Left cardiac atrium (tissue), 4 donors: Measurements from ENCODE around the gene IGSF10. TPM values are rescaled to one million over a fixed set of nuclear protein-coding genes. Genes with fewer than 3 reads are reported as not detected.
A peak's percentile ranks its signal among the peaks of the same experiment; 100 is the strongest.
"Not testable (repeated sequence)": the region's sequence is repeated elsewhere in the genome, so short reads cannot be mapped to it uniquely, and the experiment has no call there.

Experiments used
- ATAC-seq, 2 donors: fragments of 200-7000 bp; cut with Tn5 transposase; one replicate each; pipeline ENCODE4 v1.9.1; 2020; ENCODE audit warnings: mild to moderate bottlenecking in 2 of 2, moderate library complexity in 2 of 2
- DNase-seq: peaks from one replicate; pipeline ENCODE4 v3.0.0-alpha.2; 2020
- intact Hi-C, 2 donors: fragments of 100-400 bp; cut with DNase I; formaldehyde crosslinking; loops; one replicate each; pipeline versions ENCODE4 v1.14.1 to v1.15.1; 2022 to 2023
- long read RNA-seq: library from polyadenylated mRNA; unstranded; transcript quantifications from one replicate; pipeline ENCODE4 v2.0.0, GENCODE V29; 2021
- total RNA-seq, 2 donors: library from RNA; stranded (reverse); fragmentation: NEBNext Ultra II Directional; extraction: Animal tissue kit (Norgen Biotek cat#: 25700); gene quantifications; one replicate each; pipeline ENCODE4 v1.2.1, GENCODE V29; 2021
- donor health status: DM: no; HTN: yes; CAD: no.
- donor health status: DM: no; HTN: yes; CAD: no; lungs with severe emphysema.
- donor health status: DM: yes; HTN: yes; CAD: no.
- donor health status: Dilated cardiomyopathy.

The IGSF10 gene, protein sequence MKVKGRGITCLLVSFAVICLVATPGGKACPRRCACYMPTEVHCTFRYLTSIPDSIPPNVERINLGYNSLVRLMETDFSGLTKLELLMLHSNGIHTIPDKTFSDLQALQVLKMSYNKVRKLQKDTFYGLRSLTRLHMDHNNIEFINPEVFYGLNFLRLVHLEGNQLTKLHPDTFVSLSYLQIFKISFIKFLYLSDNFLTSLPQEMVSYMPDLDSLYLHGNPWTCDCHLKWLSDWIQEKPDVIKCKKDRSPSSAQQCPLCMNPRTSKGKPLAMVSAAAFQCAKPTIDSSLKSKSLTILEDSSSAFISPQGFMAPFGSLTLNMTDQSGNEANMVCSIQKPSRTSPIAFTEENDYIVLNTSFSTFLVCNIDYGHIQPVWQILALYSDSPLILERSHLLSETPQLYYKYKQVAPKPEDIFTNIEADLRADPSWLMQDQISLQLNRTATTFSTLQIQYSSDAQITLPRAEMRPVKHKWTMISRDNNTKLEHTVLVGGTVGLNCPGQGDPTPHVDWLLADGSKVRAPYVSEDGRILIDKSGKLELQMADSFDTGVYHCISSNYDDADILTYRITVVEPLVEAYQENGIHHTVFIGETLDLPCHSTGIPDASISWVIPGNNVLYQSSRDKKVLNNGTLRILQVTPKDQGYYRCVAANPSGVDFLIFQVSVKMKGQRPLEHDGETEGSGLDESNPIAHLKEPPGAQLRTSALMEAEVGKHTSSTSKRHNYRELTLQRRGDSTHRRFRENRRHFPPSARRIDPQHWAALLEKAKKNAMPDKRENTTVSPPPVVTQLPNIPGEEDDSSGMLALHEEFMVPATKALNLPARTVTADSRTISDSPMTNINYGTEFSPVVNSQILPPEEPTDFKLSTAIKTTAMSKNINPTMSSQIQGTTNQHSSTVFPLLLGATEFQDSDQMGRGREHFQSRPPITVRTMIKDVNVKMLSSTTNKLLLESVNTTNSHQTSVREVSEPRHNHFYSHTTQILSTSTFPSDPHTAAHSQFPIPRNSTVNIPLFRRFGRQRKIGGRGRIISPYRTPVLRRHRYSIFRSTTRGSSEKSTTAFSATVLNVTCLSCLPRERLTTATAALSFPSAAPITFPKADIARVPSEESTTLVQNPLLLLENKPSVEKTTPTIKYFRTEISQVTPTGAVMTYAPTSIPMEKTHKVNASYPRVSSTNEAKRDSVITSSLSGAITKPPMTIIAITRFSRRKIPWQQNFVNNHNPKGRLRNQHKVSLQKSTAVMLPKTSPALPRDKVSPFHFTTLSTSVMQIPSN (N-terminal part only)
- 10 to 100 TPM in 1 of 2 donors, 1 to 10 TPM in 1; 2.5 to 11.5 TPM for total RNA-seq
- long read RNA-seq, partial matches to known transcripts, result 0 of 1 reads
- long read RNA-seq, other reads (novel, unspliced or antisense), result 1 of 1 reads

DNA sequence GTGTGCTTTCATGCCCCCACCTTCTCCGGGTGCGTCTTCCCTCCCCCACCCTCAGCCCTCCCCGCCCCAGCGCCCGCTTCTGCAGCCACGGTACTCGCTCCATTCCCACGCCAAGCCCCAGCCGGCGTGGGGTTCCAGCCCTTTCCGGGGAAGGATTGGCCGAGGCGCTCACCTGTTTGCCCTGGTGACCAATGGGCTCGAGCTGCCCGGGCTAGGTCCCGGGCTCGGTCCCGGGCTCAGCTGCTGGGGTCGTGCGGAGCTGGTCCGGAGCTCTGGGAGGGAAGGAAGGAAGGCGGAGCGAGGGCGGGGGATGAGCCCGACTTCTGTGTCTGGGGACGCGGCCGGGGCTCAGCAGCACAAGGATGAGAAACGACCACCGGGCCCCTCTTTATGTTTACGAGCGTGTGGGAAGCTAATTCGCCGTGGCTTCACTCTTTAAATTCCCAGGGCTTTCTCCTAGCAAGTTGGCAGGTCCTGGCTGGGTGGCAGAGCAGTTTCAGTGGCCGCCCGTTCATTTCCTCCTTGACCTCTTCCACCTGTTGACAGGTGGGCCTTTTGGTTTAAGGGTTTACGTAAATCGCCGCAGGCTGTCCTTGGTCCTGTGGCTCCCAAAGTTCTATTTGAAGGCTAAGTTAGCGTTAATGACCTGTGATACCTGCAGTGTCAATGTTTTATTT is at the start of gene IGSF10:
Gene IGSF10, minus strand, starts transcription at position 288 of the 677 bp plus-strand sequence. CDS start 2,352 bp downstream, outside the sequence.
- intact Hi-C loops, result no loop called here
- DNase-seq, result peak; percentile 41
- peak; percentile 57 to 74 for ATAC-seq

DNA sequence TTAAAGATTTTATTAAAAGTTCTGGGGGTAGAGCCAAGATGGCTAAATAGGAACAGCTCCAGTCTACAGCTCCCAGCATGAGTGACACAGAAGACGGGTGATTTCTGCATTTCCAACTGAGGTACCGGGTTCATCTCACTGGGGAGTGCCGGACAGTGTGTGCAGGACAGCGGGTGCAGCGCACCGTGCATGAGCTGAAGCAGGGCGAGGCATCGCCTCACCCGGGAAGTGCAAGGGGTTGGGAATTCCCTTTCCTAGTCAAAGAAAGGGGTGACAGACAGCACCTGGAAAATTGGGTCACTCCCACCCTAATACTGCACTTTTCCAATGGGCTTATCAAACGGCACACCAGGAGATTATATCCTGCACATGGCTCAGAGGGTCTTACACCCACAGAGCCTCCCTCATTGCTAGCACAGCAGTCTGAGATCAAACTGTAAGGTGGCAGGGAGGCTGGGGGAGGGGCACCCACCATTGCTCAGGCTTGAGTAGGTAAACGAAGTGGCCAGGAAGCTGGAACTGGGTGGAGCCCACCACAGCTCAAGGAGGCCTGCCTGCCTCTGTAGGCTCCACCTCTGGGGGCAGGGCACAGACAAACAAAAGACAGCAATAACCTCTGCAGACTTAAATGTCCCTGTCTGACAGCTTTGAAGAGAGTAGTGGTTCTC is 48.7 kb upstream of the IGSF10 start:
- intact Hi-C loops, DNase-seq, ATAC-seq: not testable (repeated sequence)

DNA sequence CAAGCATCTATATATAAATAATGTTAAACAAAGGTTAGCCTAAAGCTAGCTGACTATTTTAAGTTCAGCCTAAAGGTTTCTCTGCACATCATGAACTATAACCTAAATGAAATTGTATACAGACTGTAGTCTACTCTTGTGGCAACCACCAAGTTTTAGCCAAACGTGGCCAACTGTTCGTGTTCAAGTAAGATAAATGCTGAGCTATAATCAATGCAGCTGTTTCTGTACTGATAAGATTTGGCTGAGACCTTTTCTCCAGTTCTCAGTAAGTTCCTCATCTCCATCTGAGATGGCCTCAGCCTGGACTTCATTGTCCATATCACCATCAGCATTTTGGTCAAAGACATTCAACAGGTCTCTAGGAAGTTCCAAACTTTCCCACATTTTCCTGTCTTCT is 43.7 kb upstream of the IGSF10 start:
- DNase-seq, result no peak
- no peak for ATAC-seq
- intact Hi-C loops, result no loop called here

DNA sequence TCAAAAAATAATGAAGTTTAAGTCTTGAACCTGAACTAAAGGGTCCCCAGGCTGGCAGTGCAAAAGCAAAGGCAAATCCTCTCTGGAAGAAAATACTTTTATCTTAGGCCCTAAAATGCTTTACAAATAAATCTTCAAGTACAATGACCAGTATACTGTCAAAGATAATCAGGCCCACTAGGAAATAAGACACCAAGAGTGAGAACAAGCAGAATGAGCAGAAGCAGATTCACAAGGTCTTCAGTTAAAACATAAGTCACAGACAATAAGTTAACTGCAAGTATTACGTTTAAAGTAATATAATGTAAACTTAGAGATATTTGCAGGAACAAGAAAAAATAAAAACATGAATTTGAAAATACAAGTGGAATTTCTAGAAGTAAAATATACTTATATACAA is 42.2 kb upstream of the IGSF10 start:
- DNase-seq, result no peak
- intact Hi-C loops, result no loop called here
- ATAC-seq, result no peak

DNA sequence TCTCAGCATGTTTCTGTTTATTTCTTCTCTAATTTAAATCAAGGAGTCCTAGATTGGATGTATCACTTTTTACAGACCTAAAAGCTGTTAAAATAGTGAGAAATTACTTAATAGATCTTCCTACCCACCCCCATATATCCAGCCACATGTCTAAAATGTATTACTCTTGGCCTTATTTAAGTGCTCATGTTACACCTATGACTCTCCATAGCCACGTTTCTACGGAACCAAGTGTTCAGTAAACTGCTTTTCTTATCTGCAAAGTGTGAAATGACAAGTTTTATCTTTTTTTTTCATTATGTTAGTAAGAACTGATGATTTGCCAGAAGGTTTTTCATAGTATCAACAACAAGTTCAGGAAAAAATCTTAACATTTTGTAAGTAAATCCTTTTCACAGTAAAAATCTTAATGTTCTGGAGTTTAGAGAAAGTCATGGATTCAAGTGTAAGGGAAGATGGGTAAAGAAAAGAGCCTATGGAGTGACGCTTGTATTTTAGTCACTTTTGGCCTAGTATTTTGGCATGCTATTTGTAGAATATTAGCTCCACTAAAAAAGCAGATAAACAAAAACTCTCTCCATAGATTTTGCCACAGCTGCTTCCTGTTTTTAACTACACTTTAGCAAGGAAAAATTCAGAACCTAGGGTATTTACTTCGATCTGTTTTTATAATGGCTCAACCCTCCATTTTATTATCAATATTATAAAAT is 41.2 kb upstream of the IGSF10 start:
- ATAC-seq (peak in 1 of 2 donors; percentile 65), DNase-seq (no peak)
- intact Hi-C loops, result no loop called here

DNA sequence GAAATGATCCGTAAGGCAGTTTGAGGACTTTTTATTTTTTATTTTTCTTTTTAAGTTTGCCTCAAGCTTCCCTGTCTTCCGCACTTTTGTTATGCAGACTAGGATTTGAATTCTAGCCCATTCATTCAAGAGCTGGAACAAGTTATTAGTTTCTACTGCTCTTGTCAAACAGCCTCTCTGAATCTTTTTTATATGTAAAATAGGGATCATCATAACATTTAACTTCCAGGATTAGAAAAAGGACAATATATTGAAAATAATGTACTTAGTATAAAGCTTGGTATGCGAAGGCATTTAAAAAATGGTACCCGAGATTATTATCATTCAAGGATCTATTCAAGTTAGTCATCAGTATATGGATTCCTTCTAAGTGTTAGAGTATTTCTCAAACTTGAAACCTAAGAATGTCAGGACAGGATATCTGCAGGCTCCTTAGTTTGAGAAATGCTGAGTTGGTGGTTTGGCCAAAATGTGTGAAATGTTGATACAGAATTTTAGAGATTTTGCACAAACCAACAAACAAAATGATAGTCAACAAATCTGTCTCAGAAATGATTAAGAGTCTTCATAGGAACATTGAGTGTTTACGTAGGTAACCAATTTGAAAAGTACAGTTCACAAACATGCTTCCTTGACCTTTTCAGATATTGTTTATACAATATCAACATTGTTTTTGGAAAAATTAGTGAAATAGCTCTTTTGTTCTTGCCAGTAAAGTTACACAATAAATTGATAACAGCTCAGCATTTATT is 40.5 kb upstream of the IGSF10 start:
- intact Hi-C loops, result no loop called here
- ATAC-seq, result no peak

DNA sequence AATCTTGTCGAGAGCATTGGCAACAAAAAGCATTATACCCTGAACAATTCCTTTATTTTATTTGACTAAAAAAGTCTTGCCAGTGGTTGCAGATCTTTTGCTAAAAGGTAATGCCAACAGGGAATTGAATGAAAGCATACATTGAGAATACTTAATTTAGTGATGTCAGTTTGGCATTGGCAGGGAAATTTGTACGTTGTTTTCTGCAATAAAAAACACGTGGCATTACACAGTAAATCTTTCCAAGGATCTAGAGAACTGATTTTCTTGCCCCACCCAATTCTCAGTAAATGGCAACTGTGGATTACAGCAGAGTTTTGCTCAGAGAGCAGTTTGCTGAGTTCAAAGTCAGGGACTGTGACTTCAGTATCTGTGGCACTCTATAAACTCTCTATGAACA is 38.3 kb upstream of the IGSF10 start:
- ATAC-seq, result no peak
- intact Hi-C loops, result no loop called here
- DNase-seq, result no peak

More for the DNA sequence above, 40.5 kb upstream of the IGSF10 start:
- DNase-seq, result no peak

DNA sequence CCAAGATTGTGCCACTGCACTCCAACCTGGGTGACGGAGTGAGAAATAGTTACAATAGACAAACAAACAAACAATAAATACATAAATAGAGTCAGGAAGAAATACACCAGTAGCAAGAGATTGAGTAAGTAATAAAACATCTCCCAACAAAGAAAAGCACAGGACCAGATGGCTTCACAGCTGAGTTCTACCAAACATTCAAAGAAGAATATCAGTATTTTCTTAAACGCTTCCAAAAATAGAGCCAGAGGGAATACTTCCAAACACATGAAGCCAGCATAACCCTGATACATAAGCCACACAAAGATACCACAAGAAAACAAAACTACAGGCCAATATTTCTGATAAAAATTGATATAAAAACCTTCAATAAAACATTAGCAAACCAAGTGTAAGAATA is 30.7 kb upstream of the IGSF10 start:
- DNase-seq, result no peak
- ATAC-seq, result peak in 1 of 2 donors; percentile 42
- intact Hi-C loops, result no loop called here

DNA sequence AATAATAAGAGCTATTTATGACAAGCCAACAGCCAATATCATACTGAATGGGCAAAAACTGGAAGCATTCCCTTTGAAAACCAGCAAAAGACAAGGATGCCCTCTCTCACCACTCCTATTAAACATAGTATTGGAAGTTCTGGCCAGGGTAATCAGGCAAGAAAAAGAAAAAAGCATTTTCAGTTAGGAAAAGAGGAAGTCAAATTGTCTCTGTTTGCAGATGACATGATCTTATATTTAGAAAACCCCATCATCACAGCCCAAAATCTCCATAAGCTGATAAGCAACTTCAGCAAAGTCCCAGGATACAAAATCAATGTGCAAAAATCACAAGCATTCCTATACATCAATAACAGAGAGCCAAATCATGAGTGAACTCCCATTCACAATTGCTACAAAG is 27.0 kb upstream of the IGSF10 start:
- ATAC-seq, intact Hi-C loops, DNase-seq: not testable (repeated sequence)

DNA sequence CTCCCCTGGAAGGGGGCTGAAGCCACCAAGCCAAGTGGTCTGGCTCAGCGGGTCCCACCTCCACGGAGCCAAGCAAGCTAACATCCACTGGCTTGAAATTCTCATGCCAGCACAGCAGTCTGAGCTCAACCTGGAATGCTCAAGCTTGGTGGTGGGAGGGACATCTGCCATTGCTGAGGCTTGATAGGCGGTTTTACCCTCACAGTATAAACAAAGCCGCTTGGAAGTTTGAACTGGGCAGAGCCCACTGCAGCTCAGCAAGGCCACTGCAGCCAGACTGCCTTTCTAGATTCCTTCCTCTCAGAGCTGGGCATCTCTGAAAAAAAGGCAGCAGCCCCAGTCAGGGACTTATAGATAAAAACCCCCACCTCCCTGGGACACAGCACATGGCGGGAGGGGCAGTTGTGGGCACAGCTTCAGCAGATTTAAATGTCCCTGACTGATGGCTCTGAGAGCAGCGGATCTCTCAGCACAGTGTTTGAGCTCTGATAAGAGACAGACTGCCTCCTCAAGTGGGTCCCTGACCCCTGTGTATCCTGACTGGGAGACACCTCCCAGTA is 23.2 kb upstream of the IGSF10 start:
- DNase-seq, result no peak
- intact Hi-C loops, result no loop called here
- ATAC-seq, result no peak

DNA sequence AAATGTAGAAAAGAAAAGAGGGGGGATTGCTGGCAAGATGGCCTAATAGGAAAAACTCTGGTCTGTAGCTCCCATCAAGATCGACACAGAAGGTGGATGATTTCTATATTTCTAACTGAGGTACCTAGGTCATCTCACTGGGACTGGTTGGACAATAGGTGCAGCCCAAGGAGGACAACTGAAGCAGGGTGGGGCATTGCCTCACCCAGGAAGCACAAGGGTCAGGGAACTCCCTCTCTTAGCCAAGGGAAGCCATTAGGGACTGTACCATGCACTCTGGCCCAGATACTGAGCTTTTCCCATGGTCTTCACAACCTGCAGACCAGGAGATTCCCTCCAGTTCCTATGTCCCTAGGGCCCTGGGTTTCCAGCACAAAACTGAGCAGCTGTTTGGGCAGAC is 22.6 kb upstream of the IGSF10 start:
- intact Hi-C loops, result no loop called here
- ATAC-seq (no peak), DNase-seq (no peak)

DNA sequence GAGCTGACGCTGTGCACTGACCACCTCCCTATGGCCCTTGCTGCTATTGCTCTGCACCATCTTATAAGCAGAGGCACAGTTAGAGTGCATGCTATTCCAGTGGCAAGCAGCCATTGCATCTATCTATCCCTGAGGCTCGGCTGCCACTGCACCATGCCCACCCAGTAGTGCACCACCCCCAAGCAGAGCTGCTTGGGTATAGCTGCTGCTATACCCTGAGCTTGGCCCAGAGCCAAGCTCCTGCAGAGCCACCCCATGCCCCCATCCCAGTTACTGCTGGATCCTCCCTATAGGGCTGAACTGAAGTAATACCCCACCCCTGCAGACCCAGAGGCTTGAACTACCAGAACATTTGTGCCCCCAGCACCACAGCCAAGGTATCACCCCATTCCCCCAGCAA is 19.6 kb upstream of the IGSF10 start:
- intact Hi-C loops, result no loop called here
- no peak for ATAC-seq
- no peak for DNase-seq

DNA sequence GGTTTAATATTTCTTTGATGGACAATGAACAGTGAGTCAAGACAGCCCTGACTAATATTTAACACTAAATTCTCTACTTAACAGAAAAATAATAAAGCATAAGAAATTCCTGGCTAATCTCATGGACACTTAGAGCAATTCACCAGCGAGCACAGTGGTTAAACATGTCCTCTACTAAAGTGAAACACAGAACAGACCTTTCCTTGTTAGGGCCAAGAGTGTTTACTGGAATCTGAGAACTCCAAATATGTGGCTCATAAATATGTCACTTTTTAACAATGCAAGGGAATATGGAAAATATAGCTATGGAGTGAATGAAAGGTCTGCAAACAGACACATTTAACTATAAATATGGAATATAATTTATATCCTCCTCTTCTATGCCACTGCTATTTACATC is 18.6 kb upstream of the IGSF10 start:
- ATAC-seq (no peak), DNase-seq (no peak)
- intact Hi-C loops, result no loop called here

DNA sequence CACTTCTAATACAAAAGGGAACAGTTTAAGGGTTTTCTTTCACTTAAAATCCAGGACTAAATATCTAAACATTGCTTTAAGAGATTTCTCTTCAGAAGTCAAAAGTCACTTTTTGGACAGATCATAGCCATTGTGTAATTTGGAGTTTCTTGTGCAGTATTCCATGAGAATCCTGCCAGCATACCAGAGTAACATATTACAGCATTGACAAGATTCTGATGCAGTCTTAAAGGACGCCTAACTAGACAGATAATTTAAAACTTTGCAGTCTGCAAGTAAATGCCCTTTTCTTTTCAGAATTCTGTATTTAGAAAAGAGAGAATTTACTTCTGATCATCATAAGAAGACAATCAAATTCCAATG is 17.5 kb upstream of the IGSF10 start:
- intact Hi-C loops, result no loop called here
- DNase-seq, result no peak
- ATAC-seq, result peak in 1 of 2 donors; percentile 74

DNA sequence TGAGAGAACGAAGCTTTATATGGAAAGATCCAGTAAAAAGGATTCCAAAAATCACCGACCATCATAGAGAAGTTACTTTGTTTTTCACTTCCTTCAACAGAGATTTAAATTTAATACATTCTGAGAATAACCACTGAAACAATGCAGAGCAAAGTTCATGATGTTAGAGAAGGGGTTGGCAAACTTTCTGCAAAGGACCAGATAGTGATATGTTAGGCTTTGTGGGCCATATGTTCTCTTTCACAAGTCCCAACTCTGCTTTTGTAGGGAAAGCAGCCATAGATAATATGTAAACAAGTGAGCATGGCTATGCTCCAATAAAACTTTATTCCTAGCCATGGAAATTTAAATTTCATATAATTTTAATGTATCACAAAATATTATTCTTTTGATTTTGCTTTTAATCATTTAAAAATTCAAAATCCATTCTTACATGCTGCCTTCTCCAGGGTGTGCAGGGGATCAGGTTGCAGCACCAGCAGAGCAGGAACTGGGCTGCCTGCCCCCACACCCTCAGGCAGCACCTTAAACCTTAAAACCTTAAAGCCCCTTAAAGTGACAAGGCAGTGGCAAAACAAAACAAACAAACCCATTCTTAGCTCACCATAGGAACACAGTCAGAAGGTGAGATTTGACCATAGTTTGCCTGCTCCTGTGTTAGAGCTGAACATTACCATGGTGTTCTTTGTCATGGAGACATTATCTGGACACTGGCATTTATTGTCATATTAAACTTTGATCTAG is 16.9 kb upstream of the IGSF10 start:
- ATAC-seq (no peak), DNase-seq (no peak)
- intact Hi-C loops, result no loop called here
